GM23248 (cell line): ENCODE results near the gene KIDINS220. TPM values are rescaled to one million over a fixed set of nuclear protein-coding genes. Genes with fewer than 3 reads are reported as not detected.

Experiments
- DNase-seq: peaks from one replicate; pipeline ENCODE4 v3.0.0-alpha.2; 2015
- H2AFZ ChIP-seq: fragments of 200-600 bp; sonication (generic); 2 replicates; pipeline ENCODE4 v1.6.1; 2016; ENCODE audit warnings: antibody characterized with exemption
- H3F3A ChIP-seq: fragments of 200-600 bp; sonication (generic); 2 replicates; pipeline ENCODE4 v1.6.1; 2016; ENCODE audit warnings: mild to moderate bottlenecking, antibody characterized with exemption, mixed run types; ENCODE audit not compliant: insufficient read depth
- H3K27ac ChIP-seq: fragments of 200-600 bp; sonication (generic); 2 replicates; pipeline ENCODE4 v1.5.1; 2016; ENCODE audit warnings: mild to moderate bottlenecking
- H3K27me3 ChIP-seq: fragments of 200-600 bp; sonication (generic); replicated peaks from 2 replicates; pipeline ENCODE4 v1.6.1; 2016; ENCODE audit warnings: mild to moderate bottlenecking; ENCODE audit not compliant: insufficient read depth
- H3K36me3 ChIP-seq: fragments of 200-600 bp; sonication (generic); 2 replicates; pipeline ENCODE4 v1.6.1; 2016; ENCODE audit warnings: low read depth, mild to moderate bottlenecking
- H3K4me1 ChIP-seq: fragments of 200-600 bp; sonication (generic); 2 replicates; pipeline ENCODE4 v1.6.1; 2016; ENCODE audit warnings: mild to moderate bottlenecking; ENCODE audit not compliant: insufficient read depth
- H3K4me2 ChIP-seq: fragments of 200-600 bp; sonication (generic); one replicate; pipeline ENCODE4 v1.6.1; 2016; ENCODE audit warnings: mild to moderate bottlenecking; ENCODE audit not compliant: unreplicated experiment
- H3K4me3 ChIP-seq: fragments of 200-600 bp; sonication (generic); 2 replicates; pipeline ENCODE4 v1.5.1; 2016; ENCODE audit warnings: mild to moderate bottlenecking
- H3K79me2 ChIP-seq: fragments of 200-600 bp; sonication (generic); 2 replicates; pipeline ENCODE4 v1.6.1; 2016; ENCODE audit warnings: mild to moderate bottlenecking; ENCODE audit not compliant: insufficient read depth
- H3K9ac ChIP-seq: fragments of 200-600 bp; sonication (generic); 2 replicates; pipeline ENCODE4 v1.6.1; 2016; ENCODE audit warnings: mild to moderate bottlenecking
- H3K9me2 ChIP-seq: fragments of 200-600 bp; sonication (generic); 2 replicates; pipeline ENCODE4 v1.6.1; 2016; ENCODE audit warnings: mixed run types, mild to moderate bottlenecking, moderate library complexity; ENCODE audit not compliant: insufficient read depth
- H3K9me3 ChIP-seq: fragments of 200-600 bp; sonication (generic); one replicate; pipeline ENCODE4 v1.6.1; 2017; ENCODE audit warnings: low read depth
- H4K20me1 ChIP-seq: fragments of 200-600 bp; sonication (generic); 2 replicates; pipeline ENCODE4 v1.6.0; 2016; ENCODE audit not compliant: insufficient read depth
- EZH2 ChIP-seq: fragments of 200-600 bp; sonication (generic); IDR thresholded peaks from 2 replicates; pipeline ENCODE4 v1.6.1; 2018; ENCODE audit warnings: antibody characterized with exemption, mild to moderate bottlenecking; ENCODE audit not compliant: insufficient read depth, poor library complexity, severe bottlenecking
- EZH2phosphoT487 ChIP-seq: fragments of 200-600 bp; sonication (generic); IDR thresholded peaks from 2 replicates; pipeline ENCODE4 v1.6.1; 2018; ENCODE audit warnings: antibody characterized with exemption, moderate library complexity, mild to moderate bottlenecking, low read depth; ENCODE audit not compliant: insufficient read depth
- WGBS, 2 experiments: methylation state at CpG; one replicate each; pipeline ENCODE4 v1.1.6; 2015 to 2017; ENCODE audit warnings: low lambda C conversion rate in 2 of 2, low coverage in 1 of 2; ENCODE audit errors: missing lambda C conversion rate in 2 of 2; 5-methylcytosine and 5-hydroxymethylcytosine counted together
- in situ Hi-C: fragments of 300-500 bp; cut with MboI; formaldehyde crosslinking; loops from 2 replicates; pipeline ENCODE4 v1.15.0; 2020
- polyA plus RNA-seq: library from polyadenylated mRNA; unstranded; fragments of >200 nt; fragmentation: Nextera tagmentation; extraction: Ambion mirVana; gene quantifications from 2 replicates; pipeline ENCODE4 v1.2.1, GENCODE V29; 2016
- total RNA-seq: library from RNA; depleted of rRNA; stranded (reverse); fragments of >200 nt; shearing (Covaris generic); gene quantifications from 2 replicates; pipeline ENCODE4 v1.2.3, GENCODE V29; 2014

The KIDINS220 gene
- total and polyA plus RNA-seq, 2 experiments from 2014 or later: 25.0 to 52.2 TPM

DNA sequence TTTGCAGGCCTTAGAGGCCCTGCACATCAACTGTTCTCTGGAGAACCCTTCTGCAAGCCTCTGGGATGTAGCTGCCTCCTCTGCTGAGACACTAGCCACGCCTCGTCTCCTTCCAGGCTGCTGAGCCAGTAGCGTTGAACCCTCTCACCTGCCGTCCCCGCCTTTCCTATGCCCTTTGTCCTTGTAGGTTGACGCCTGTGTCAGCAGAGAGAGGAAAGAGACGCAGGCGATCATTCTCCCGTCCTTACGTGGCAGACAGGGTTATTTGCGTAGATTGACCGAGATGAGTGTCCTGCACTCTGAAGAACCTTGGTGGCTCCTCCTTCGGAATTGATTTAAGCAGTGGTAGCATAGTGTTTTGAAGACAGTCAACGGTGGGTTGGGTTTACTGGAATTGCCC, 127.8 kb downstream of the KIDINS220 start:
- Histone ChIP-seq H3K9me3 (no peaks in the 10 kb centered on the region), H3F3A (no peaks in the 10 kb centered on the region), H3K27ac (no peak overlapping the region), H3K79me2 (no peaks in the 10 kb centered on the region), H3K9me2 (no peaks in the 10 kb centered on the region), H3K4me3 (no peak overlapping the region), H2AFZ (no peak overlapping the region), H3K27me3 (no peaks in the 10 kb centered on the region), H4K20me1 (no peaks in the 10 kb centered on the region), H3K4me1 (no peaks in the 10 kb centered on the region), H3K9ac (no peak overlapping the region), H3K36me3 (no peaks in the 10 kb centered on the region), H3K4me2 (no peak overlapping the region)
- in situ Hi-C loops: no loop called here
- WGBS, 2 experiments: 78 to 83% methylated on average over 14 of the region's 14 CpGs
- TF ChIP-seq EZH2phosphoT487 (no peak), EZH2 (no peak)
- DNase-seq: no peak

DNA sequence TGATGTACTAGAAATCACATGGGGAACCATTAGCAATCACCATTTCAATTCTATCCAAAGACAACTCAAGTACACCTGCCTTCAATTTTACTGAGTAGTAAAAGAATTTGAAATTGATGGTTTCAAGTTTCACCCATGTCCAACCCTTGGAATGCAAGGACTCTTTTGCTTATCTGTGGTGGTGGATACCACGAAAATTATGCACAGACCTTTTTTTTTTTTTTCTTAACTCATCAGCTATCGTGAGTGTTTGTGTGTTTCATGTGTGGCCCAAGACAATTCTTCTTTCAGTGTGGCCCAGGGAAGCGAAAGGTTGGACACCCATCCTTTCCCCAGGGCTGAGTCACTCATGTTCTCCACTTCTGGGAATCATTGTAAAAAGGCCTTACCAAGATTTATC, 132.5 kb downstream of the KIDINS220 start:
- Histone ChIP-seq H3K4me3 (no peak overlapping the region), H3K9me3 (no peaks in the 10 kb centered on the region), H3K9ac (no peak overlapping the region), H4K20me1 (no peaks in the 10 kb centered on the region), H3F3A (no peaks in the 10 kb centered on the region), H3K9me2 (no peaks in the 10 kb centered on the region), H3K27me3 (no peaks in the 10 kb centered on the region; the same call in 1 of the 2 replicates), H3K79me2 (no peaks in the 10 kb centered on the region), H2AFZ (no peak overlapping the region), H3K4me2 (no peak overlapping the region), H3K36me3 (no peaks in the 10 kb centered on the region), H3K4me1 (no peaks in the 10 kb centered on the region), H3K27ac (no peak overlapping the region)
- TF ChIP-seq EZH2phosphoT487 (no peak), EZH2 (no peak)
- no peak for DNase-seq
- in situ Hi-C loops: no loop called here
- WGBS, 2 experiments: 48 to 49% methylated on average over 3 of the region's 3 CpGs

- no peaks in the 10 kb centered on the region; the same call in 1 of the 2 replicates for H3K27me3 ChIP-seq
- H3F3A ChIP-seq: no peaks in the 10 kb centered on the region
- no peak overlapping the region for H3K4me2 ChIP-seq
- no peaks in the 10 kb centered on the region for H3K9me3 ChIP-seq
- no peak for TF ChIP-seq EZH2
- TF ChIP-seq EZH2phosphoT487: no peak
- in situ Hi-C loops: no loop called here
- no peak overlapping the region for H3K27ac ChIP-seq
- no peaks in the 10 kb centered on the region for H3K36me3 ChIP-seq
- no peak overlapping the region for H3K9ac ChIP-seq
- 71 to 73% methylated on average over 16 of the region's 16 CpGs for WGBS, 2 experiments
- no peak overlapping the region for H3K4me3 ChIP-seq
- no peak overlapping the region for H2AFZ ChIP-seq
- DNase-seq: no peak
- no peaks in the 10 kb centered on the region for H4K20me1 ChIP-seq
- H3K4me1 ChIP-seq: no peaks in the 10 kb centered on the region
- no peaks in the 10 kb centered on the region for H3K79me2 ChIP-seq
- no peaks in the 10 kb centered on the region for H3K9me2 ChIP-seq
Observed at GRCh38 chr2:8701681-8702379, 135.6 kb downstream of the KIDINS220 start.

DNA sequence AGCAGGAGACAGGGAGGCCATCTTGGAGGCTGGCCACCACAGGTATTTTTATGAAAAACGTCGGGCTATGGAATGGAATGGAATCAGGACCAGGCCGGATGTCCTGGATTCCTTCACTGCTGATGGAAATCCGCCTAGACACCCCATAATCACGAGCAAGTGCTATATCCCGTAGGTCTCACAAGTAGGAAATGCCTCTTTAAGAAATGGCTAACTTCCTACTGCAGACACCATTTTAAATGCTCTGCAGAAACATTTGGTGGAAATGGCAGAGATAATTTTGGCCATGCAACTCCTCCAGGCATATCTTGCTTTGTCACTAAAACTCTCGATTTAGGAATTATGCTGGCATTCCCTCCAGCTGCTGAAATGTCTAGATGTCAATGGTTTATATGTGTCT, 137.6 kb downstream of the KIDINS220 start:
- Histone ChIP-seq H3K9ac (no peak overlapping the region), H3F3A (0 out of 2 replicates have a peak, but pooled peaks cover 3% of the 10 kb centered on the region), H3K36me3 (no peaks in the 10 kb centered on the region), H3K4me3 (no peak overlapping the region), H4K20me1 (no peaks in the 10 kb centered on the region), H3K9me2 (no peaks in the 10 kb centered on the region), H3K27me3 (no peaks in the 10 kb centered on the region; the same call in 1 of the 2 replicates), H3K4me1 (no peaks in the 10 kb centered on the region), H2AFZ (no peak overlapping the region), H3K79me2 (no peaks in the 10 kb centered on the region), H3K9me3 (no peaks in the 10 kb centered on the region), H3K27ac (no peak overlapping the region), H3K4me2 (no peak overlapping the region)
- TF ChIP-seq EZH2phosphoT487 (no peak), EZH2 (no peak)
- 76 to 79% methylated on average over 7 of the region's 7 CpGs for WGBS, 2 experiments
- no peak for DNase-seq
- in situ Hi-C loops: loop anchor here (25.0 kb wide), 4 partner anchors 688 to 1588 kb away; no protein-coding TSS in a partner anchor
